Measurements from ENCODE around the gene CDKN2C.

DNA sequence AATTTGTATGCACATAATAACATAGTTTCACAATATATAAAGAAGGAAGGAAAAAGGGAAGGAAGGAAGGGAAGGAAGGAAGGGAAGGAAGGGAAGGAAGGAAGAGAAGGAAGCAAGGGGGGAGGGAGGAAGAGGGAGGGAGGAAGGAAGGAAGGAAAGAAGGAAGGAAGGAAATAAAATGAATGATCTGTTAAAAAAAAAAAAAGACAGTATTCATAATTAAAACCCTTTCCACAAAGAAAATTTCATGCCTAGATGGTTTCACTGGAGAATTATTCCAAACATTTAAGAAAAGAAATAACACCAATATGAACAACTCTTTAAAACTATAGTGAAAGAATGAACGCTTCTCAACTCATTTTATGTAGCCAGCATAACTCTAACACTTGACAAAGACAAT, 44.8 kb downstream of the CDKN2C start:
- TF ChIP-seq, protein P1, sequence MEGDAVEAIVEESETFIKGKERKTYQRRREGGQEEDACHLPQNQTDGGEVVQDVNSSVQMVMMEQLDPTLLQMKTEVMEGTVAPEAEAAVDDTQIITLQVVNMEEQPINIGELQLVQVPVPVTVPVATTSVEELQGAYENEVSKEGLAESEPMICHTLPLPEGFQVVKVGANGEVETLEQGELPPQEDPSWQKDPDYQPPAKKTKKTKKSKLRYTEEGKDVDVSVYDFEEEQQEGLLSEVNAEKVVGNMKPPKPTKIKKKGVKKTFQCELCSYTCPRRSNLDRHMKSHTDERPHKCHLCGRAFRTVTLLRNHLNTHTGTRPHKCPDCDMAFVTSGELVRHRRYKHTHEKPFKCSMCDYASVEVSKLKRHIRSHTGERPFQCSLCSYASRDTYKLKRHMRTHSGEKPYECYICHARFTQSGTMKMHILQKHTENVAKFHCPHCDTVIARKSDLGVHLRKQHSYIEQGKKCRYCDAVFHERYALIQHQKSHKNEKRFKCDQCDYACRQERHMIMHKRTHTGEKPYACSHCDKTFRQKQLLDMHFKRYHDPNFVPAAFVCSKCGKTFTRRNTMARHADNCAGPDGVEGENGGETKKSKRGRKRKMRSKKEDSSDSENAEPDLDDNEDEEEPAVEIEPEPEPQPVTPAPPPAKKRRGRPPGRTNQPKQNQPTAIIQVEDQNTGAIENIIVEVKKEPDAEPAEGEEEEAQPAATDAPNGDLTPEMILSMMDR (IDR thresholded peaks at IDR 0.05 in 2 of 3, conservative IDR thresholded peaks at IDR 0.05 in 1 of 3; ENCODE audit: borderline replicate concordance in 1 of 3, insufficient read depth in 1 of 3, low read depth in 2 of 3, low read length in 2 of 3) = no peak
- no peak for TF ChIP-seq POLR2AphosphoS5 (IDR thresholded peaks at IDR 0.05; ENCODE audit: low read depth, low read length)
- TF ChIP-seq, protein P2, sequence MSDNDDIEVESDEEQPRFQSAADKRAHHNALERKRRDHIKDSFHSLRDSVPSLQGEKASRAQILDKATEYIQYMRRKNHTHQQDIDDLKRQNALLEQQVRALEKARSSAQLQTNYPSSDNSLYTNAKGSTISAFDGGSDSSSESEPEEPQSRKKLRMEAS (IDR thresholded peaks at IDR 0.05) = no peak

Measured in HCT116 (cell line).